ENCODE results near the gene ADAMTS2.

GRCh38 chr5:179149278-179149677, 196.0 kb downstream of the ADAMTS2 start:
- TF ChIP-seq, protein P1, sequence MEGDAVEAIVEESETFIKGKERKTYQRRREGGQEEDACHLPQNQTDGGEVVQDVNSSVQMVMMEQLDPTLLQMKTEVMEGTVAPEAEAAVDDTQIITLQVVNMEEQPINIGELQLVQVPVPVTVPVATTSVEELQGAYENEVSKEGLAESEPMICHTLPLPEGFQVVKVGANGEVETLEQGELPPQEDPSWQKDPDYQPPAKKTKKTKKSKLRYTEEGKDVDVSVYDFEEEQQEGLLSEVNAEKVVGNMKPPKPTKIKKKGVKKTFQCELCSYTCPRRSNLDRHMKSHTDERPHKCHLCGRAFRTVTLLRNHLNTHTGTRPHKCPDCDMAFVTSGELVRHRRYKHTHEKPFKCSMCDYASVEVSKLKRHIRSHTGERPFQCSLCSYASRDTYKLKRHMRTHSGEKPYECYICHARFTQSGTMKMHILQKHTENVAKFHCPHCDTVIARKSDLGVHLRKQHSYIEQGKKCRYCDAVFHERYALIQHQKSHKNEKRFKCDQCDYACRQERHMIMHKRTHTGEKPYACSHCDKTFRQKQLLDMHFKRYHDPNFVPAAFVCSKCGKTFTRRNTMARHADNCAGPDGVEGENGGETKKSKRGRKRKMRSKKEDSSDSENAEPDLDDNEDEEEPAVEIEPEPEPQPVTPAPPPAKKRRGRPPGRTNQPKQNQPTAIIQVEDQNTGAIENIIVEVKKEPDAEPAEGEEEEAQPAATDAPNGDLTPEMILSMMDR (IDR thresholded peaks at IDR 0.05), result no peak
- TF ChIP-seq POLR2A (IDR thresholded peaks at IDR 0.05), result no peak
